Panc1 (cell line): ENCODE results near the gene KCTD5. TPM values are rescaled to one million over a fixed set of nuclear protein-coding genes. Genes with fewer than 3 reads are reported as not detected.

Experiments used
- ATAC-seq: fragments of 200-7000 bp; cut with Tn5 transposase; 2 replicates; pipeline ENCODE4 v1.9.1; 2020; ENCODE audit warnings: mild to moderate bottlenecking, moderate library complexity
- BruUV-seq: library from RNA; stranded (reverse); fragments of 400-500 nt; replicated peaks from 2 replicates; lab custom pipeline; 2021; lab: Mats Ljungman, UMichigan
- CTCF ChIA-PET: fragments of 300-600 bp; sonication (Branson Sonifier 250); formaldehyde crosslinking; loops from one replicate; lab custom pipeline; 2022; ENCODE audit warnings: antibody characterized with exemption; lab: Charles Lee
- POLR2A ChIA-PET: fragments of 300-600 bp; sonication (Branson Sonifier 250); formaldehyde crosslinking; loops from one replicate; lab custom pipeline; 2022; ENCODE audit warnings: antibody characterized with exemption; lab: Charles Lee
- DNase-seq: peaks from one replicate; pipeline ENCODE4 v3.0.0-alpha.2; 2010; ENCODE audit warnings: low read depth, low spot score
- H3K27ac ChIP-seq: 2 replicates; pipeline ENCODE4 v1.5.1; 2011; ENCODE audit warnings: mild to moderate bottlenecking, low read length, inconsistent platforms
- H3K27me3 ChIP-seq: fragments of 200-500 bp; sonication (Bioruptor generic); 2 replicates; pipeline ENCODE4 v1.6.0; 2014; ENCODE audit warnings: low read length, inconsistent platforms; ENCODE audit not compliant: control insufficient read depth, insufficient read depth
- H3K36me3 ChIP-seq: fragments of 200-500 bp; sonication (Bioruptor generic); 2 replicates; pipeline ENCODE4 v1.5.1; 2014; ENCODE audit warnings: inconsistent platforms, mild to moderate bottlenecking, low read length, moderate library complexity; ENCODE audit not compliant: control insufficient read depth, insufficient read depth
- H3K4me1 ChIP-seq: 2 replicates; pipeline ENCODE4 v1.5.1; 2011; ENCODE audit warnings: inconsistent platforms, mild to moderate bottlenecking, low read length, moderate library complexity; ENCODE audit not compliant: control insufficient read depth, insufficient read depth
- H3K4me3 ChIP-seq, 2 experiments: 2 replicates each; pipeline ENCODE4 v1.5.1; 2011 to 2012; ENCODE audit warnings: low read depth in 2 of 2, low read length in 2 of 2, mild to moderate bottlenecking in 2 of 2, inconsistent platforms in 1 of 2, moderate library complexity in 1 of 2
- H3K9me3 ChIP-seq: fragments of 200-500 bp; sonication (Bioruptor generic); 2 replicates; pipeline ENCODE4 v1.5.1; 2014; ENCODE audit warnings: low read depth, mild to moderate bottlenecking, inconsistent platforms, low read length, moderate library complexity; ENCODE audit not compliant: control insufficient read depth, insufficient read depth
- POLR2AphosphoS5 ChIP-seq: IDR thresholded peaks from 2 replicates; pipeline ENCODE4 v1.6.1; 2012; ENCODE audit warnings: mild to moderate bottlenecking, low read depth, low read length, moderate library complexity
- SIN3A ChIP-seq: IDR thresholded peaks from 2 replicates; pipeline ENCODE4 v1.6.1; 2012; ENCODE audit warnings: low read depth, mild to moderate bottlenecking, low read length, moderate library complexity, borderline replicate concordance; ENCODE audit not compliant: insufficient read depth
- TCF7L2 ChIP-seq: IDR thresholded peaks from 2 replicates; pipeline ENCODE4 v1.6.1; 2011; ENCODE audit warnings: mild to moderate bottlenecking, low read depth, low read length, inconsistent platforms
- in situ Hi-C: cut with HindIII; loops from 2 replicates; pipeline ENCODE4 v1.10.0; 2016; ENCODE audit warnings: low sequenced_read_pairs, low pct_unique_long_range_greater_than_20kb
- intact Hi-C: fragments of 100-400 bp; cut with micrococcal nuclease; formaldehyde crosslinking; loops from one replicate; pipeline ENCODE4 v1.10.0; 2022; ENCODE audit not compliant: unreplicated experiment
- total RNA-seq: library from RNA; stranded (reverse); gene quantifications from one replicate; pipeline ENCODE4 v1.2.1, GENCODE V29; 2021; ENCODE audit not compliant: unreplicated experiment
- TF ChIP-seq, protein P1 (sequence below), 2 experiments: IDR thresholded peaks; 2 replicates each; pipeline ENCODE4 v1.6.1; 2011 to 2012; ENCODE audit warnings: low read depth in 2 of 2, control low read depth in 1 of 2, low read length in 1 of 2, mild to moderate bottlenecking in 1 of 2, moderate library complexity in 1 of 2; ENCODE audit not compliant: insufficient read depth in 1 of 2
- TF ChIP-seq, protein P2 (sequence below): fragments of 450-650 bp; IDR thresholded peaks from 2 replicates; pipeline ENCODE4 v1.5.1; 2017; ENCODE audit warnings: mild to moderate bottlenecking

KCTD5 gene
- total RNA-seq, 1 experiment from 2014 or later, result 61.1 TPM

DNA sequence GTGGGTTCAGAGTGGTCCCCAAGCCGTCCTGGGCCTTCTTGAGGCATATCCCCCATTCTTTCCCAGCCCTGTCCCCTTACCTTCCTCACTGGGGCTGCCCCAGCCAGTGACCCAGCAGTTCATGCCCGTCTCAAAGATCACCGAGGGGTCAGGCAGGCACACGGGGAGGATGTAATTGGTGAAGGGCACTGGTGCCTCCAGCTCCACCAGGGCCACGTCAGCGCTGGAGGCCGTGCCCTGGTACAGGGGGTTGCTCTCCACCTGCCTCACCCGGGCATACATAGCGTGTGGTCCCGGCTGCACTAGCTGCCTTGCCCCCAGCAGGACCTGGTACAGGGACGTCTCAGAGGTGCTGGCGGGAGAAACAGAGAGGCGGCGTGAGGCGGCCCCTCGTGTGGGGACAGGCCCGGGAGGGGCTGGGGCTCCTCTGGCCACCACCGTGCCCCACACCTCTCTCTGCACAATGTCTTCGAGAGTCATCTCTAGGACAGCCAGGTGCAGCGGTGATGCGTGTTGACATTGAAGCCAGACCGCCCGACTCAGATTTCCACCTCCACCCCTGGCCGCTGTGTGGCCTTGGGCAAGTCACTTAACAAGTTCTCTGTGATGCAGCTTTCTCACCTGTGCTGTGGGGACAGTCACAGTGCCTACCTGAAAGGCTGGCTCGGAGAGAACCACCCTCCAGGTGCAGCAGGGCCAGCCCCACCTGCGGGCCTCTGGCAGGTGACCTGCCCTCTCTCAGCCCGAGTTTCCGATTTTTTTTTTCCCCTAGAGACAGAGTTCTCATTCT, 31.9 kb downstream of the KCTD5 start:
- no peak overlapping the region for H3K4me3 ChIP-seq
- intact Hi-C loops, result no loop called here
- POLR2A ChIA-PET, result interaction anchor here (0.5 kb wide), 1 partner anchor 16 kb away, joined by 3 read pairs; no protein-coding TSS in a partner anchor
- no peak for ATAC-seq
- CTCF ChIA-PET, result no interaction called here
- H3K9me3 ChIP-seq, result no peaks in the 10 kb centered on the region
- H3K27ac ChIP-seq, result no peak overlapping the region
- no peak for DNase-seq
- BruUV-seq, result no TSS peak
- H3K4me1 ChIP-seq, result peaks cover 7% of the 10 kb centered on the region
- no peaks in the 10 kb centered on the region for H3K36me3 ChIP-seq
- TF ChIP-seq, protein P1, sequence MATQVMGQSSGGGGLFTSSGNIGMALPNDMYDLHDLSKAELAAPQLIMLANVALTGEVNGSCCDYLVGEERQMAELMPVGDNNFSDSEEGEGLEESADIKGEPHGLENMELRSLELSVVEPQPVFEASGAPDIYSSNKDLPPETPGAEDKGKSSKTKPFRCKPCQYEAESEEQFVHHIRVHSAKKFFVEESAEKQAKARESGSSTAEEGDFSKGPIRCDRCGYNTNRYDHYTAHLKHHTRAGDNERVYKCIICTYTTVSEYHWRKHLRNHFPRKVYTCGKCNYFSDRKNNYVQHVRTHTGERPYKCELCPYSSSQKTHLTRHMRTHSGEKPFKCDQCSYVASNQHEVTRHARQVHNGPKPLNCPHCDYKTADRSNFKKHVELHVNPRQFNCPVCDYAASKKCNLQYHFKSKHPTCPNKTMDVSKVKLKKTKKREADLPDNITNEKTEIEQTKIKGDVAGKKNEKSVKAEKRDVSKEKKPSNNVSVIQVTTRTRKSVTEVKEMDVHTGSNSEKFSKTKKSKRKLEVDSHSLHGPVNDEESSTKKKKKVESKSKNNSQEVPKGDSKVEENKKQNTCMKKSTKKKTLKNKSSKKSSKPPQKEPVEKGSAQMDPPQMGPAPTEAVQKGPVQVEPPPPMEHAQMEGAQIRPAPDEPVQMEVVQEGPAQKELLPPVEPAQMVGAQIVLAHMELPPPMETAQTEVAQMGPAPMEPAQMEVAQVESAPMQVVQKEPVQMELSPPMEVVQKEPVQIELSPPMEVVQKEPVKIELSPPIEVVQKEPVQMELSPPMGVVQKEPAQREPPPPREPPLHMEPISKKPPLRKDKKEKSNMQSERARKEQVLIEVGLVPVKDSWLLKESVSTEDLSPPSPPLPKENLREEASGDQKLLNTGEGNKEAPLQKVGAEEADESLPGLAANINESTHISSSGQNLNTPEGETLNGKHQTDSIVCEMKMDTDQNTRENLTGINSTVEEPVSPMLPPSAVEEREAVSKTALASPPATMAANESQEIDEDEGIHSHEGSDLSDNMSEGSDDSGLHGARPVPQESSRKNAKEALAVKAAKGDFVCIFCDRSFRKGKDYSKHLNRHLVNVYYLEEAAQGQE (IDR thresholded peaks at IDR 0.05; ENCODE audit: insufficient read depth in 1 of 2, low read depth in 2 of 2, low read length in 1 of 2), result peak in 1 of 2 experiments; percentile 31; a peak in 1 of 4 replicates
- TF ChIP-seq SIN3A, result no peak
- in situ Hi-C loops, result no loop called here
- no peaks in the 10 kb centered on the region for H3K27me3 ChIP-seq

DNA sequence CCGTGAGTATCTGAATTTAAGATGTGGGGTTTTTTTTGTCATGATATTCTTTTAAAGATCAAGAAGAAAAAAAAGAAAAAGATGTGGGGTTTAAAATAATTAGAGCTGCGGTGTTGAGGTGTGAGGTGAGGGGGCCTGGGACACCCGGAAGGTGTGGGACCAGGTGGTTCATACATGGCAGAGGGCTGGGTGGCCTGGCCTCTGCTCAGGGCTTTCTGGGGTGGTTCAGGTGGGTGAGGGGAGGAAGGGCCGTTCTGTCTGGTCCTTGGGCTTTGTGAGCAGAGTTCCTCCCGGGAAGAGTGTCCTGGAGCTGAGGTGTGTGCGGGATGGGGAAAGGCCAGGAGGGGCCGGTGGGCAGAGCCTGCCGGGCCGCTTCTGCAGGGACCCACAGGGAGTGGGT, 32.7 kb downstream of the KCTD5 start:
- no peak overlapping the region for H3K4me3 ChIP-seq
- peaks cover 16% of the 10 kb centered on the region for H3K4me1 ChIP-seq
- DNase-seq (no peak), ATAC-seq (no peak)
- TF ChIP-seq, protein P2, sequence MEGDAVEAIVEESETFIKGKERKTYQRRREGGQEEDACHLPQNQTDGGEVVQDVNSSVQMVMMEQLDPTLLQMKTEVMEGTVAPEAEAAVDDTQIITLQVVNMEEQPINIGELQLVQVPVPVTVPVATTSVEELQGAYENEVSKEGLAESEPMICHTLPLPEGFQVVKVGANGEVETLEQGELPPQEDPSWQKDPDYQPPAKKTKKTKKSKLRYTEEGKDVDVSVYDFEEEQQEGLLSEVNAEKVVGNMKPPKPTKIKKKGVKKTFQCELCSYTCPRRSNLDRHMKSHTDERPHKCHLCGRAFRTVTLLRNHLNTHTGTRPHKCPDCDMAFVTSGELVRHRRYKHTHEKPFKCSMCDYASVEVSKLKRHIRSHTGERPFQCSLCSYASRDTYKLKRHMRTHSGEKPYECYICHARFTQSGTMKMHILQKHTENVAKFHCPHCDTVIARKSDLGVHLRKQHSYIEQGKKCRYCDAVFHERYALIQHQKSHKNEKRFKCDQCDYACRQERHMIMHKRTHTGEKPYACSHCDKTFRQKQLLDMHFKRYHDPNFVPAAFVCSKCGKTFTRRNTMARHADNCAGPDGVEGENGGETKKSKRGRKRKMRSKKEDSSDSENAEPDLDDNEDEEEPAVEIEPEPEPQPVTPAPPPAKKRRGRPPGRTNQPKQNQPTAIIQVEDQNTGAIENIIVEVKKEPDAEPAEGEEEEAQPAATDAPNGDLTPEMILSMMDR, result no peak
- TF ChIP-seq POLR2AphosphoS5, result no peak
- no peak for TF ChIP-seq SIN3A
- no peak for TF ChIP-seq TCF7L2
- TF ChIP-seq, protein P1 (IDR thresholded peaks at IDR 0.05; ENCODE audit: insufficient read depth in 1 of 2, low read depth in 2 of 2, low read length in 1 of 2), result no peak
- no peak overlapping the region for H3K27ac ChIP-seq
- intact Hi-C loops (no loop called here), in situ Hi-C loops (no loop called here)
- H3K36me3 ChIP-seq, result no peaks in the 10 kb centered on the region
- H3K9me3 ChIP-seq, result no peaks in the 10 kb centered on the region
- POLR2A ChIA-PET, result interaction anchor here (0.6 kb wide), 1 partner anchor 37 kb away, joined by 3 read pairs; the partner anchor contains the start of gene SRRM2
- CTCF ChIA-PET, result no interaction called here
- no TSS peak for BruUV-seq
- no peaks in the 10 kb centered on the region for H3K27me3 ChIP-seq
